Thyroid gland (tissue), 4 donors: ENCODE data around the gene ZNF175. TPM values are rescaled to one million over a fixed set of nuclear protein-coding genes. Genes with fewer than 3 reads are reported as not detected.
A peak's percentile ranks its signal among the peaks of the same experiment; 100 is the strongest.

Source experiments
- DNase-seq, 2 donors: peaks; one replicate each; pipeline ENCODE4 v3.0.0-alpha.2; 2019
- H3K27ac ChIP-seq, 3 donors: fragments of 200-600 bp; sonication (generic); 1 replicate in 2 of 3; 2 replicates in 1 of 3; pipeline ENCODE4 v1.5.1; 2016 to 2019; ENCODE audit warnings: mild to moderate bottlenecking in 1 of 3, moderate library complexity in 1 of 3
- H3K27me3 ChIP-seq: fragments of 200-600 bp; sonication (generic); one replicate; pipeline ENCODE4 v1.5.1; 2019
- H3K36me3 ChIP-seq, 2 donors: fragments of 200-600 bp; sonication (generic); one replicate each; pipeline ENCODE4 v1.5.1; 2016 to 2019
- H3K4me1 ChIP-seq, 2 donors: fragments of 200-600 bp; sonication (generic); one replicate each; pipeline ENCODE4 v1.5.1; 2017 to 2019
- H3K4me3 ChIP-seq, 3 donors: fragments of 200-600 bp; sonication (generic); replicated peaks in 1 of 3; 1 replicate in 2 of 3; 2 replicates in 1 of 3; pipeline ENCODE4 v1.5.1; 2016; ENCODE audit warnings: mild to moderate bottlenecking in 1 of 3
- H3K9me3 ChIP-seq: fragments of 200-600 bp; sonication (generic); one replicate; pipeline ENCODE4 v1.5.1; 2017
- CTCF ChIP-seq, 6 experiments: fragments of 200-600 bp in 3 of 6; fragments of 450-650 bp in 3 of 6; sonication (generic) in 3 of 6; IDR thresholded peaks; one replicate each; pipeline ENCODE4 v1.5.1; 2016 to 2019; ENCODE audit warnings: antibody characterized with exemption in 6 of 6, mild to moderate bottlenecking in 2 of 6, inconsistent platforms in 1 of 6, moderate library complexity in 1 of 6
- POLR2A ChIP-seq, 2 donors: fragments of 450-650 bp; IDR thresholded peaks; one replicate each; pipeline ENCODE4 v1.6.1; 2017; ENCODE audit warnings: antibody characterized with exemption in 2 of 2, mild to moderate bottlenecking in 2 of 2, moderate library complexity in 1 of 2
- WGBS, 2 donors: methylation state at CpG; one replicate each; pipeline ENCODE4 v1.1.5; 2017; 5-methylcytosine and 5-hydroxymethylcytosine counted together
- intact Hi-C: fragments of 100-400 bp; cut with DNase I; formaldehyde crosslinking; loops from one replicate; pipeline ENCODE4 v1.15.1; 2023
- total RNA-seq, 4 donors: library from RNA; depleted of rRNA; stranded (reverse); fragments of >200 nt; gene quantifications; one replicate each; pipeline ENCODE4 v1.2.3, GENCODE V29; 2016

ZNF175 gene
- total RNA-seq, 4 donors from 2014 or later, result 9.0 to 12.9 (median 9.4) TPM

- Histone ChIP-seq H3K27me3 (no peaks in the 10 kb centered on the region), H3K4me1 (no peaks in the 10 kb centered on the region), H3K27ac (no peak overlapping the region), H3K9me3 (no peaks in the 10 kb centered on the region), H3K36me3 (no peaks in the 10 kb centered on the region), H3K4me3 (no peak overlapping the region)
- 7 to 8% methylated on average over 19 to 20 of the region's 20 CpGs for WGBS, 2 donors
- DNase-seq, result peak; percentile 52 to 78
- no peak for TF ChIP-seq POLR2A (IDR thresholded peaks at IDR 0.05)
- TF ChIP-seq CTCF (IDR thresholded peaks at IDR 0.05), result no peak
- intact Hi-C loops, result no loop called here
These were observed 17.9 kb upstream of the ZNF175 start for GRCh38 chr19:51552996-51553725.

- intact Hi-C loops, result no loop called here
- Histone ChIP-seq H3K4me3 (no peak overlapping the region), H3K27me3 (no peaks in the 10 kb centered on the region), H3K36me3 (no peaks in the 10 kb centered on the region), H3K9me3 (no peaks in the 10 kb centered on the region), H3K27ac (no peak overlapping the region), H3K4me1 (no peaks in the 10 kb centered on the region)
- DNase-seq, result no peak
- TF ChIP-seq CTCF (IDR thresholded peaks at IDR 0.05) (no peak), POLR2A (IDR thresholded peaks at IDR 0.05) (no peak)
- WGBS, 2 donors, result 60 to 88% methylated on average over 1 of the region's 1 CpG
These were observed 11.8 kb upstream of the ZNF175 start for GRCh38 chr19:51559240-51559639.

DNA sequence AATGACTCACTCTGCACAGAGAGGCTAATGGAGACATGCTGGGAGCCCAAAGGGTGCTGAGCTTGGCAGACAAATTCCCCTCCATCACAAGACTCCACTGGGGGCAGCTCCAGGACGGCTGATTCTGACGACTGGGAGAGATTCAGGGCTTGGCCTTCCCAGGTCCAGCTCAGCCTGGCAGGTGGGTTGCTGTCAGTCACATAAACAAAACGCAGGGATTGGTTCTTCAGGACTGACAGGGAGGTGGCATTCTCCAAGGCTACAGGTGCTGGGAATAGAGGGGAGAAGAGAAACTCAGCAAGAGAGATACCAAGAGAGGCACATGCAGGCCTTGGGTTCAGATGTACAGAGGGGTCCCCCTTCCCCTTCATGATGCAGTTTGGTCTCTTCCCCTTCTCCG, 10.7 kb upstream of the ZNF175 start:
- intact Hi-C loops, result no loop called here
- Histone ChIP-seq H3K4me1 (no peaks in the 10 kb centered on the region), H3K9me3 (no peaks in the 10 kb centered on the region), H3K27me3 (no peaks in the 10 kb centered on the region), H3K27ac (no peak overlapping the region), H3K36me3 (no peaks in the 10 kb centered on the region), H3K4me3 (no peak overlapping the region)
- DNase-seq, result no peak
- TF ChIP-seq POLR2A (IDR thresholded peaks at IDR 0.05) (no peak), CTCF (IDR thresholded peaks at IDR 0.05) (no peak)
- WGBS, 2 donors, result 17 to 28% methylated on average over 4 of the region's 4 CpGs

- Histone ChIP-seq H3K36me3 (no peaks in the 10 kb centered on the region), H3K9me3 (no peaks in the 10 kb centered on the region), H3K4me1 (no peaks in the 10 kb centered on the region), H3K27ac (no peak overlapping the region), H3K4me3 (no peak overlapping the region), H3K27me3 (no peaks in the 10 kb centered on the region)
- intact Hi-C loops, result no loop called here
- 20 to 49% methylated on average over 4 to 5 of the region's 6 CpGs for WGBS, 2 donors
- no peak for TF ChIP-seq POLR2A (IDR thresholded peaks at IDR 0.05)
- no peak for DNase-seq
These were observed 6.3 kb upstream of the ZNF175 start for GRCh38 chr19:51564791-51565190.

GRCh38 chr19:51565583-51565982, 5.5 kb upstream of the ZNF175 start:
- DNase-seq, result no peak
- H3K4me1 ChIP-seq, result no peaks in the 10 kb centered on the region
- WGBS, 2 donors, result 51 to 52% methylated on average over 4 of the region's 4 CpGs
- no peaks in the 10 kb centered on the region for H3K27me3 ChIP-seq
- no peak overlapping the region for H3K4me3 ChIP-seq
- intact Hi-C loops, result no loop called here
- no peaks in the 10 kb centered on the region for H3K36me3 ChIP-seq
- TF ChIP-seq POLR2A (IDR thresholded peaks at IDR 0.05) (no peak), CTCF (IDR thresholded peaks at IDR 0.05) (no peak)
- no peak overlapping the region for H3K27ac ChIP-seq
- H3K9me3 ChIP-seq, result no peaks in the 10 kb centered on the region
